ENCODE results near the gene PCK2. TPM values are rescaled to one million over a fixed set of nuclear protein-coding genes. Genes with fewer than 3 reads are reported as not detected.

Gene PCK2
- polyA plus RNA-seq, 1 donor from 2014 or later, result 1.2 TPM

DNA sequence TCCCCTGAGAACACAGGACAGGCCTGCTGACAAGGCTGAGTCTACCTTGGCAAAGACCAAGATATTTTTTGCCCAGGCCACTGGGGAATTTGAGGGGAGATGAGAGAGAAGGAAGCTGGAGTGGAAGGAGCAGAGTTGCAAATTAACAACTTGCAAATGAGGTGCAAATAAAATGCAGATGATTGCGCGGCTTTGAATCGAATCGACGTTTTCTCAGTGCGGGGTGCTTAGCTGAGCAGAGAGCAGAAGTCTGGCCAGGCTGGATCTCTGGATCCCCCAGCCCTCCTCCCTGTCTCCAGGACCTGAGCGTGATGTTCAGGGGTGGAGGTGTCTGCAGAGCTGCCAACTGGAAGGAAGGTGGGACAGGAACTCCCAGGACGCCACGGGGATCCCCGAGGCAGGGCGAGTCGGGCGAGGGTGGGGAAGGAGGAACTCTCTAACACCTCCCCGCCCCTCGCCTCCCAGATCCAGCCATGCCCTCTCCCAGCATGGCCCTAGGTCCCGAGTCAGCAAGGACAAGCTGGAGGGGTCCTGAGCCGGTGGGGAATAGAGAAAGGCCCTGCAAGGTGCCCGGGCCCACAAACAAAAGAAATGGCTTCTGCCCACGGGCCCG is 42.8 kb upstream of the PCK2 start:
- Histone ChIP-seq H3K79me2 (replicated peaks; ENCODE audit: insufficient read depth, low read length) (peaks cover 11% of the 10 kb centered on the region), H3K27ac (ENCODE audit: low read length) (peak overlapping the region; percentile 82), H3K4me3 (ENCODE audit: low read length) (peak overlapping the region; percentile 99), H3K36me3 (ENCODE audit: insufficient read depth, low read length) (no peaks in the 10 kb centered on the region), H3K9me2 (ENCODE audit: insufficient read depth, low read length) (no peaks in the 10 kb centered on the region), H3K9ac (ENCODE audit: low read length) (peak overlapping the region; percentile 94), H2AFZ (ENCODE audit: low read depth, low read length) (peak overlapping the region; percentile 94), H3K27me3 (ENCODE audit: insufficient read depth, low read depth, low read length) (no peaks in the 10 kb centered on the region), H3K4me2 (ENCODE audit: low read length) (peak overlapping the region; percentile 82), H3F3A (ENCODE audit: insufficient read depth, low read length, poor library complexity, severe bottlenecking) (no peaks in the 10 kb centered on the region), H3K9me3 (ENCODE audit: low read length) (no peaks in the 10 kb centered on the region), H4K20me1 (ENCODE audit: insufficient read depth) (no peaks in the 10 kb centered on the region)
- no peak for TF ChIP-seq EP300 (conservative IDR thresholded peaks at IDR 0.05; ENCODE audit: poor library complexity, severe bottlenecking)
- no peak for TF ChIP-seq EZH2 (IDR thresholded peaks at IDR 0.05; ENCODE audit: borderline replicate concordance, insufficient read depth, low read length, poor library complexity, severe bottlenecking)
- no peak for TF ChIP-seq REST (IDR thresholded peaks at IDR 0.05; ENCODE audit: borderline replicate concordance)
- TF ChIP-seq RAD21 (conservative IDR thresholded peaks at IDR 0.05), result no peak
- TF ChIP-seq, protein P1, sequence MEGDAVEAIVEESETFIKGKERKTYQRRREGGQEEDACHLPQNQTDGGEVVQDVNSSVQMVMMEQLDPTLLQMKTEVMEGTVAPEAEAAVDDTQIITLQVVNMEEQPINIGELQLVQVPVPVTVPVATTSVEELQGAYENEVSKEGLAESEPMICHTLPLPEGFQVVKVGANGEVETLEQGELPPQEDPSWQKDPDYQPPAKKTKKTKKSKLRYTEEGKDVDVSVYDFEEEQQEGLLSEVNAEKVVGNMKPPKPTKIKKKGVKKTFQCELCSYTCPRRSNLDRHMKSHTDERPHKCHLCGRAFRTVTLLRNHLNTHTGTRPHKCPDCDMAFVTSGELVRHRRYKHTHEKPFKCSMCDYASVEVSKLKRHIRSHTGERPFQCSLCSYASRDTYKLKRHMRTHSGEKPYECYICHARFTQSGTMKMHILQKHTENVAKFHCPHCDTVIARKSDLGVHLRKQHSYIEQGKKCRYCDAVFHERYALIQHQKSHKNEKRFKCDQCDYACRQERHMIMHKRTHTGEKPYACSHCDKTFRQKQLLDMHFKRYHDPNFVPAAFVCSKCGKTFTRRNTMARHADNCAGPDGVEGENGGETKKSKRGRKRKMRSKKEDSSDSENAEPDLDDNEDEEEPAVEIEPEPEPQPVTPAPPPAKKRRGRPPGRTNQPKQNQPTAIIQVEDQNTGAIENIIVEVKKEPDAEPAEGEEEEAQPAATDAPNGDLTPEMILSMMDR (IDR thresholded peaks at IDR 0.05; ENCODE audit: poor library complexity, severe bottlenecking), result no peak
- no peak for TF ChIP-seq POLR2AphosphoS5 (IDR thresholded peaks at IDR 0.05)
- TF ChIP-seq MXI1 (conservative IDR thresholded peaks at IDR 0.05; ENCODE audit: poor library complexity, severe bottlenecking), result no peak
- TF ChIP-seq SMC3 (conservative IDR thresholded peaks at IDR 0.05; ENCODE audit: poor library complexity), result no peak

DNA sequence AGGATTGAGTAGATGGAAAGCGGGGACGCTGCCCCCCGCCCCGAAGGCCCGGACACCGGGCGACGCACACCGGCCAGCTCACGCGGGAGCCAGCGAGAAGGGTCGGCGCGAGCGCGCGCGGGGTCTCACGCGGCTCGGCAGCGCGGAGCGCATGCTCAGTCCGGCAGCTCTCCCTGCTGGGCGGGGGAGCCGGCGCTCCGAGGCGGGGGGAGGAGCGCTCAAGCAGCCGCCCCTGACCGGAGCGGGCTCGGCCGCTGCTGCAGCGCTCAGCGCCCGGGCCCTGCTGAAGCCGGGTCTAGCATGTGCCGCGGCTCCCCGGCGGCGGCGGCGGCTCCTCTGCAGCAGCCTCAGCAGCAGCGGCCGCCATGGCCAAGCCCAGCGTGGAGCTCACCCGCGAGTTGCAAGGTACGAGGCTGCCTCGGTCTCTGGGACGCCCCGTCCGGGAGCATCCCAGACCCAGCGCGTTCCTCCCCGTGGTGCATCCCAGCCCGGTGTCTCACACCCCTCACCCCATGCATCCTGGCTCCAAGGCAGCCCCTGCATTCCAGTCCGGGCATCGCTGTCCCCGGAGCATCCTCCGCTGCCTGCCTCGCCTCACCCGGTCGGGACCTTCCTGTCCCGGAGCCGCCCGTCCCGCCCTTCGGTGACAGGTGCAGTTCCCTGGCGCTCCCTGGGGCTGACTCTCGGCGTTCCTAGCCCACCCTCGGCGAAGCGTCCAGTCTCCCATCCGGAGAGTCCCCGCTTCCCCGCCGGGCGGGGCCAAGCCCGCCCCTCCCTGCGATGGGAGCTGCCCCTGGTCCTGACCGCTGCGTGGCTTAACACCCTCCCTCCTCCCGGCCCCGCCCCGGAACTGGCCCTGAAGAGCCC is 42.1 kb upstream of the PCK2 start, which contains the start of gene CARMIL3:
CARMIL3 (plus strand) TSS at position 221 of the 867 bp plus-strand sequence; CDS start at position 366, 145 bp downstream.
- Histone ChIP-seq H3K9ac (ENCODE audit: low read length) (peak within 1 kb of the TSS; percentile 94), H3K27me3 (ENCODE audit: insufficient read depth, low read depth, low read length) (no peaks in the 10 kb centered on the region), H3K27ac (ENCODE audit: low read length) (peak within 1 kb of the TSS; percentile 82), H4K20me1 (ENCODE audit: insufficient read depth) (no peaks in the 10 kb centered on the region), H3F3A (ENCODE audit: insufficient read depth, low read length, poor library complexity, severe bottlenecking) (no peaks in the 10 kb centered on the region), H3K9me3 (ENCODE audit: low read length) (no peaks in the 10 kb centered on the region), H3K36me3 (ENCODE audit: insufficient read depth, low read length) (no peaks in the 10 kb centered on the region), H3K9me2 (ENCODE audit: insufficient read depth, low read length) (no peaks in the 10 kb centered on the region), H3K4me2 (ENCODE audit: low read length) (peak within 1 kb of the TSS; percentile 82), H2AFZ (ENCODE audit: low read depth, low read length) (peak within 1 kb of the TSS; percentile 94), H3K79me2 (replicated peaks; ENCODE audit: insufficient read depth, low read length) (peaks cover 11% of the 10 kb centered on the region), H3K4me3 (ENCODE audit: low read length) (peak within 1 kb of the TSS; percentile 99)
- TF ChIP-seq SMC3 (conservative IDR thresholded peaks at IDR 0.05; ENCODE audit: poor library complexity) (peak; percentile 36), POLR2AphosphoS5 (IDR thresholded peaks at IDR 0.05) (peak; percentile 76), MXI1 (conservative IDR thresholded peaks at IDR 0.05; ENCODE audit: poor library complexity, severe bottlenecking) (peak; percentile 90), TAF1 (IDR thresholded peaks at IDR 0.05; ENCODE audit: low read depth) (no peak), EP300 (conservative IDR thresholded peaks at IDR 0.05; ENCODE audit: poor library complexity, severe bottlenecking) (peak; percentile 48), REST (IDR thresholded peaks at IDR 0.05; ENCODE audit: borderline replicate concordance) (no peak)
- TF ChIP-seq, protein P1 (IDR thresholded peaks at IDR 0.05; ENCODE audit: poor library complexity, severe bottlenecking), result no peak

Data from neural cell (in vitro differentiated cells).